IPS-20b (cell line): ENCODE results near the gene RNF208.

Experiments used
- H3K27ac ChIP-seq: one replicate; pipeline ENCODE4 v1.5.1; 2013; ENCODE audit warnings: low read length
- H3K27me3 ChIP-seq: 2 replicates; pipeline ENCODE4 v1.6.1; 2013; ENCODE audit warnings: mild to moderate bottlenecking, low read length, inconsistent platforms; ENCODE audit not compliant: insufficient read depth
- H3K36me3 ChIP-seq: 2 replicates; pipeline ENCODE4 v1.6.1; 2013; ENCODE audit warnings: low read depth, mild to moderate bottlenecking, inconsistent platforms, low read length, moderate library complexity; ENCODE audit not compliant: insufficient read depth
- H3K4me1 ChIP-seq: 2 replicates; pipeline ENCODE4 v1.6.1; 2013; ENCODE audit warnings: mild to moderate bottlenecking, control low read depth, inconsistent platforms, low read length, moderate library complexity; ENCODE audit not compliant: insufficient read depth
- H3K4me3 ChIP-seq: 2 replicates; pipeline ENCODE4 v1.5.1; 2013; ENCODE audit warnings: mild to moderate bottlenecking, low read length, inconsistent platforms
- H3K9ac ChIP-seq: 2 replicates; pipeline ENCODE4 v1.6.1; 2013; ENCODE audit warnings: low read depth, mild to moderate bottlenecking, inconsistent platforms, low read length, moderate library complexity
- H3K9me3 ChIP-seq: 2 replicates; pipeline ENCODE4 v1.6.1; 2013; ENCODE audit warnings: mild to moderate bottlenecking, low read depth, low read length, inconsistent platforms; ENCODE audit not compliant: insufficient read depth

RNF208 gene

DNA sequence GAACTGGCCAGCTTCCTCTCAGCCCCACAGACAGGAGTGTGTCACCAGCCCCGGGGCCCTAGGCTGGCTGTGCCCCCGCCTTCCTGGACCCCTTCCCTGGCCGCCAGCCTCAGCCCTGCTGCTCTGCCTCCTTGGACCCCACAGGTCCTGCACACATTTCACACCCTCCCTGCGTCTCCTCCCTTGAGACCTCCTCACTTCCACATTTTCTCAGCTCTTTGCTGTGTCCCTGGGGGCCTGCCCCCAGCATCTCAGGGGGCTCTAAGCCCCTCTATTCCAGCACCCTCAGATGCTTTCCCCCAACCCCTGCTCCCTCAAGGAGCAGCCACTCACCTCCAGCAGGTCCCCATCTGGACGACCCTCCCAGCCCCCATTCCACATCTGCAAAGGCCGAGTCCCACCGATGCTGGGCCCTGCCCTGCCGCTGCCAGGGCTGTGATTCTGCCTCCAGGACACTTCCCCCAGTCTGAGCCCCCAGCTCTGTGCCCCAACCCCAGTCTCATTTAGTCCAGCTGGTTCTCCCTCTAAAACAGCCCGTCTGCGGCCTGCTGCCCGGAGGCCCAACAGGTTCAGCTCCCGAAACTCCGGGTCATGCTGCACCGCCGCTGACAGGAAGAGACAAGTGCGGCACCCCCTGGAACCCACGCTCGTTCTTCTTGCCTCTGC, 12.9 kb upstream of the RNF208 start:
- Histone ChIP-seq H3K27ac (no peak overlapping the region), H3K4me3 (no peak overlapping the region), H3K9me3 (no peaks in the 10 kb centered on the region), H3K9ac (no peak overlapping the region), H3K4me1 (peaks cover 5% of the 10 kb centered on the region; the same call in 1 of the 2 replicates), H3K27me3 (no peaks in the 10 kb centered on the region), H3K36me3 (no peaks in the 10 kb centered on the region)

DNA sequence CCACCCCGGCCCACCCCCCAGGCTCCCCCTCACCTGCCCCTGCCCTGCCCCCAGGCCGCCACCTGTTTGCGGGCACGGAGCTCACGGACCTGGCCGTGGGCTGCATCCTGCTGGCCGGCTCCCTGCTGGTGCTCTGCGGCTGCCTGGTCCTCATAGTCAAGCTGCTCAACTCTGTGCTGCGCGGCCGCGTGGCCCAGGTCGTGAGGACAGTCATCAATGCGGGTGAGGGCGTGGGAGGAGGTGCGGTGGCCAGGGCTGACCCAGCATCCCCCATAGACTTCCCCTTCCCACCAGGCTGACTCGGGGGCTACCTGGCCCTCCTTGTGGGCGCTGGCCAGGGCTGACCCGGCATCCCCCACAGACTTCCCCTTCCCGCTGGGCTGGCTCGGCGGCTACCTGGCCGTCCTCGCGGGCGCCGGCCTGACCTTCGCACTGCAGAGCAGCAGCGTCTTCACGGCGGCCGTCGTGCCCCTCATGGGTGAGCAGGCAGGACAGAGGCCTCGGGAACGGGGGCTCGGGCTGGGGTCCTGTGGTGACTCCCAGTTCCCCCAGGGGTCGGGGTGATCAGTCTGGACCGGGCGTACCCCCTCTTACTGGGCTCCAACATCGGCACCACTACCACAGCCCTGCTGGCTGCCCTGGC, 12.1 kb upstream of the RNF208 start:
- Histone ChIP-seq H3K9ac (no peak overlapping the region), H3K4me3 (no peak overlapping the region), H3K36me3 (no peaks in the 10 kb centered on the region), H3K27me3 (no peaks in the 10 kb centered on the region), H3K4me1 (peaks cover 5% of the 10 kb centered on the region; the same call in 1 of the 2 replicates), H3K27ac (no peak overlapping the region), H3K9me3 (no peaks in the 10 kb centered on the region)

- Histone ChIP-seq H3K36me3 (no peaks in the 10 kb centered on the region), H3K27me3 (no peaks in the 10 kb centered on the region), H3K4me1 (peaks cover 5% of the 10 kb centered on the region; the same call in 1 of the 2 replicates), H3K27ac (no peak overlapping the region), H3K4me3 (no peak overlapping the region), H3K9ac (no peak overlapping the region), H3K9me3 (no peaks in the 10 kb centered on the region)
These were observed 11.3 kb upstream of the RNF208 start for GRCh38 chr9:137233143-137233980.

GRCh38 chr9:137232510-137232909, 10.5 kb upstream of the RNF208 start:
- no peaks in the 10 kb centered on the region for H3K9me3 ChIP-seq
- no peaks in the 10 kb centered on the region for H3K27me3 ChIP-seq
- peaks cover 5% of the 10 kb centered on the region; the same call in 1 of the 2 replicates for H3K4me1 ChIP-seq
- H3K27ac ChIP-seq: no peak overlapping the region
- H3K9ac ChIP-seq: no peak overlapping the region
- H3K36me3 ChIP-seq: no peaks in the 10 kb centered on the region
- H3K4me3 ChIP-seq: no peak overlapping the region

DNA sequence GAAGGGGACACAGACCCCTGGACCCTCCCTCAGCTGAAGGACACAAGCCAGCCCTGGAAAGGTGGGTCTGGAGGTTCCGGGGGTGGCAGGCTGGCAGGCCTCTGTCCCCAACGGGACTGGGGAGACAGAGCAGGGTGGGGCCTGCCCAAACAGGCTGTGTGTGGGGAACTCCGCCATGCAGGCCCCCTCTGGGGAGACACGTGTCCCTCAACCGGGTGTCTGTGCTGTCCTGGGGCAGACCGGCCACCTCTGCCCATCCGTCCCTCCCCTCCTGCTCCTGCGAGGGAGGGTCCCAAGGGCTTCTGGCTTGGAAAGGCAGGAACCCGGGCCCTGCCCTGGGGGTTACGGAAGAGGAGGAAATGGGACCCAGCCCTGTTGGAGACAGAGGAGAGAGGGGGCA, 10.1 kb upstream of the RNF208 start:
- Histone ChIP-seq H3K27me3 (no peaks in the 10 kb centered on the region), H3K9me3 (no peaks in the 10 kb centered on the region), H3K4me1 (peaks cover 4% of the 10 kb centered on the region; the same call in 1 of the 2 replicates)

DNA sequence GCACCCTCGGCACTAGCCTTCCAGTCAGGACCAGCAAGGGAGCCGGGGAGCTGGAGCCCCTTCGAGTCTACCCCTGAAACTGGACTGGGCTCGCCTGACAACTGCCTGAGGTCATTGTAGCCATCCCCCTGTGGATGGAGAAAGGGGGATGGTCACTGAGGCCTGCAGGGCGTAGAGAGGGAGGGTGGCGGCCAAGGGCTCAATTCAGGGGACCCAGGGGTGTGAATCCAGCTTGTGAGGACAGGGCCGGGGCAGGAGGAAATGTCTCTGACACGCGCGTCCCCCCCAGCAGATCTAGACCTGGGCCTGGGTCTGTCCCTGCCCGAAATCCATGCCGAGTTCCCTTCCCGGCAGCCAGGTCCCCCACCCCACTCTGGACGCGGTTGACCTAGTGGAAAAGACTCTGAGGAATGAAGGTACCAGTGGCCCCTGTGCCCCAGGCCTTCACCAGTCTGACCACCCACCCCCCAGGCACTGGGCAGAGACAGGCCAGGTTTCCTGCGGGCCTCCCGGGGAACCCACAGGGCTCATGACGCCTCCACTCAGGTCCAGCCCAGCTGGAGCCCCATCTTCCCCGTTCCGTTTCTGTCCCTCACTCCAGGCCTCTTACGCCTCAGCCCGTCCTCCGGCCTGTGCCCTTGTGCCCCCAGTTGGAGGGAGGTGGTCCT, 9.5 kb upstream of the RNF208 start:
- Histone ChIP-seq H3K36me3 (no peaks in the 10 kb centered on the region), H3K27me3 (no peaks in the 10 kb centered on the region), H3K9ac (no peak overlapping the region), H3K9me3 (no peaks in the 10 kb centered on the region), H3K4me3 (no peak overlapping the region), H3K4me1 (no peaks in the 10 kb centered on the region), H3K27ac (no peak overlapping the region)

More for the DNA sequence above, 10.1 kb upstream of the RNF208 start:
- no peak overlapping the region for H3K4me3 ChIP-seq
- no peak overlapping the region for H3K9ac ChIP-seq
- H3K27ac ChIP-seq: no peak overlapping the region
- no peaks in the 10 kb centered on the region for H3K36me3 ChIP-seq

GRCh38 chr9:137230705-137231371, 8.8 kb upstream of the RNF208 start, which contains the start of gene SLC34A3:
Gene SLC34A3 (plus strand): TSS chr9:137230901. CDS start chr9:137231703, 802 bp downstream.
- no peaks in the 10 kb centered on the region for H3K36me3 ChIP-seq
- H3K27me3 ChIP-seq: no peaks in the 10 kb centered on the region
- no peak within 1 kb of the TSS for H3K4me3 ChIP-seq
- H3K27ac ChIP-seq: no peak within 1 kb of the TSS
- H3K4me1 ChIP-seq: no peaks in the 10 kb centered on the region
- H3K9ac ChIP-seq: no peak within 1 kb of the TSS
- H3K9me3 ChIP-seq: no peaks in the 10 kb centered on the region

DNA sequence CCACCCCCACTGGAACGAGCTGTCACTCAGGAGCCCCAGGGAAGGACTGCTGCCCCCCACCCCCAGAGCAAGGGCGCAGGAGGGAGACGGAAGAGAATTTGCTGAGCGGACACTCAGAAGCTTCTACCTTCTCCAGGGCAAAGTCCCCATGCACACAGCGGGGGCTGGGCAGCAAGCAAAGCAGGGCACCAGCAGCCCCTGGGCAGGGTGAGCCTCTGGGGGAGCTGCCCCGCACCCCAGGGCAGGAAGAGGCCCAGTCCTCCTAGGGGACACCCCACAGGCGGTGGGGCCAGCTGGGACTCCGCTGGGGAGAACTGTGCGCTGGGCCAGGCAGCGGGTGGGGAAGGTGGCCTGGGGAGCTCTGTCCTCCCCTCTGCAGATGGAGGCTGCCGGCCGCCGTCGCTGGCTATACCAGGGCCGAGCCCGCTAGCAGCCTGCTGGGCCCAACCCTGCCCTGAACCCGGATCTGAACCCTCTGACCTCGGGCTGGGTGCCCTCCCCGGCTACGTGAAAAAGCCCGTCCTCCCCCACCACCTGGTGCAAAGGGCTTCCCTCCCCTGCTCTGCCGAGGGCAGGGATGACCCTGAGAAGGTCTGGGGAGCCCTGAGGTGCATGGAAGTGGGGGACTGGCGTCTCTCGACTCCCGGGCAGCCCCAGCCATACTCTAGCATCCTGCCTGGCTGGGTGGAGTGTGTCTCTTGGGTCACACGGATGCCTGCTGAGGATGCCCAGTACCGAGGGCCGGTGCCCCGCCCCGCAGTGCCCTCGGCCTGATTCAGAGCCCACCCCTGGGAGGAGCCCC, 8.1 kb upstream of the RNF208 start:
- Histone ChIP-seq H3K9ac (no peak overlapping the region), H3K27ac (no peak overlapping the region), H3K9me3 (no peaks in the 10 kb centered on the region), H3K4me1 (no peaks in the 10 kb centered on the region), H3K36me3 (no peaks in the 10 kb centered on the region), H3K4me3 (no peak overlapping the region), H3K27me3 (no peaks in the 10 kb centered on the region)

DNA sequence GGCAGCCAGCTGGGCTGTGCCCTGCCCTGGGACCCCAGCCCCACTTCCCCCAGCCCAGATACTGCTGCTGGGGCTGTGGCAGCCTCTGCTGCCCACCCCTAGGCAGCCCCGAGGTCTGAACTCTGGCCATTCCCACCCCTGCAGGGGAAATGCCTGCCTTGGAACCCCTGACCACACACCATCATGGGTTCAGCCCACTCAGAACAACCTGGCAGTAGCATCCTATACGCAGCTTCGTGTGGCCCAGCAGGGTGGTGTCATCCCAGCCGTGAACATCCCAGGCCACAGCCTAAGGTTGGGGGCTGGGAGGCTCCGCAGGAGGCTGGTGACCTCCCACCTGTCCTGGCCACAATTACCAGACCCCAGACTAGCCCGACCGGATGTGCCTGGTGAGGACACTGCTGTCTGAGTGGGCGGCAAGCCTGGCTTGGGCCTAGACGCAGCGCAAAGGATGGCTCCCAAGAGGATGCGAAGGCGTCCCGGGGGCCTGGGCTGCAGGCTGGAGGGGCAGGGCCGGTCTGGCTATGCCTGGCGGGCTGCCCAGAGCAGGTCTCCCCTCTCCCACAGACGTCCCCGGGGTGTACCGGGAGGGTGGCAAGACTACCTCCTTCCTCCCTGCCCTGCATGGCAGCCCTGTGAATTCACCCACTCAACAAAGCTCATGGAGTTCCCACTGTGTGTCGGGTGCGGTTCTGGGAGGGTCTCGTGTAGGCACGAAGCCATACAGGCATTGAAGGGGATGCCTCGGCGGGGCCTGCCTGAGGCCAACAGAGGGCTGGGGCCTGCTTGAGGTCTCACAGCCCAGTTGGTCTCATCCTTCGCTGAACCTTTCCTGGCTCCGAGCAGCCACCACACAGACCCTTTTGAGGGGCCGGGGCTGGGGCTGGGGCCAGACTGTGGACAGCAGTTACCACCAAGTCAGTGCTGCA, 7.2 kb upstream of the RNF208 start:
- Histone ChIP-seq H3K4me3 (no peak overlapping the region), H3K27me3 (no peaks in the 10 kb centered on the region), H3K27ac (no peak overlapping the region), H3K9ac (no peak overlapping the region), H3K4me1 (no peaks in the 10 kb centered on the region), H3K36me3 (no peaks in the 10 kb centered on the region), H3K9me3 (no peaks in the 10 kb centered on the region)

- H3K9ac ChIP-seq: no peak overlapping the region
- peaks cover 3% of the 10 kb centered on the region; the same call in 1 of the 2 replicates for H3K4me1 ChIP-seq
- no peaks in the 10 kb centered on the region for H3K9me3 ChIP-seq
These were observed 6.5 kb upstream of the RNF208 start for GRCh38 chr9:137228506-137228967.

More at GRCh38 chr9:137228506-137228967, 6.5 kb upstream of the RNF208 start:
- Histone ChIP-seq H3K27ac (no peak overlapping the region), H3K27me3 (no peaks in the 10 kb centered on the region), H3K36me3 (no peaks in the 10 kb centered on the region), H3K4me3 (no peak overlapping the region)
